Heart right ventricle (tissue), 16 donors: Measurements from ENCODE around the gene CPSF4L. TPM values are rescaled to one million over a fixed set of nuclear protein-coding genes. Genes with fewer than 3 reads are reported as not detected.
"Not testable (repeated sequence)": the region's sequence is repeated elsewhere in the genome, so short reads cannot be mapped to it uniquely, and the experiment has no call there.

Experiments used
- ATAC-seq, 8 donors: fragments of 200-7000 bp; cut with Tn5 transposase; one replicate each; pipeline ENCODE4 v1.9.1; 2020; ENCODE audit warnings: mild to moderate bottlenecking in 8 of 8, moderate library complexity in 8 of 8, moderate number of reproducible peaks in 1 of 8
- DNase-seq, 2 donors: peaks; one replicate each; pipeline ENCODE4 v3.0.0-alpha.2; 2020
- H3K27ac ChIP-seq, 10 donors: fragments of 200-600 bp; sonication (generic) in 2 of 10; one replicate each; pipeline versions ENCODE4 v1.5.0 to v1.8.0; 2020 to 2022; ENCODE audit warnings: mild to moderate bottlenecking in 3 of 10
- H3K27me3 ChIP-seq, 7 donors: fragments of 200-600 bp; one replicate each; pipeline ENCODE4 v1.8.0; 2021 to 2022; ENCODE audit warnings: mild to moderate bottlenecking in 2 of 7
- H3K36me3 ChIP-seq, 9 donors: fragments of 200-600 bp; sonication (generic) in 1 of 9; one replicate each; pipeline versions ENCODE4 v1.5.0 to v1.8.0; 2020 to 2022; ENCODE audit warnings: mild to moderate bottlenecking in 2 of 9
- H3K4me1 ChIP-seq, 9 donors: fragments of 200-600 bp; sonication (generic) in 1 of 9; one replicate each; pipeline versions ENCODE4 v1.5.0 to v1.8.0; 2020 to 2022; ENCODE audit warnings: mild to moderate bottlenecking in 4 of 9
- H3K4me3 ChIP-seq, 10 donors: fragments of 200-600 bp; sonication (generic) in 2 of 10; one replicate each; pipeline versions ENCODE4 v1.5.0 to v1.8.0; 2020 to 2022; ENCODE audit warnings: mild to moderate bottlenecking in 7 of 10, moderate library complexity in 2 of 10
- H3K9me3 ChIP-seq, 11 donors: fragments of 200-600 bp in 10 of 11; sonication (generic) in 2 of 11; one replicate each; pipeline versions ENCODE4 v1.5.0 to v1.8.0; 2013 to 2022; ENCODE audit warnings: mild to moderate bottlenecking in 2 of 11, control low read depth in 1 of 11, moderate library complexity in 1 of 11
- WGBS, 2 donors: extraction: QIAGEN DNeasy Blood & Tissue Kit; methylation state at CpG; one replicate each; pipeline ENCODE4 v1.1.7; 2013; ENCODE audit warnings: inconsistent platforms in 1 of 2; 5-methylcytosine and 5-hydroxymethylcytosine counted together
- intact Hi-C, 10 donors: fragments of 100-400 bp; cut with DNase I; formaldehyde crosslinking; loops; one replicate each; pipeline versions ENCODE4 v1.11.1 to v1.14.2; 2022
- long read RNA-seq, 3 donors: library from polyadenylated mRNA; unstranded; transcript quantifications; one replicate each; pipeline ENCODE4 v2.0.0, GENCODE V29; 2020 to 2021
- polyA plus RNA-seq, 2 donors: library from polyadenylated mRNA; stranded (reverse); fragments of 200-250 nt; gene quantifications; one replicate each; pipeline ENCODE4 v1.2.3, GENCODE V29; 2013
- total RNA-seq, 10 donors: library from RNA; stranded (reverse); fragmentation: NEBNext Ultra II Directional in 3 of 10; extraction: Animal tissue kit (Norgen Biotek cat#: 25700) in 3 of 10; gene quantifications; one replicate each; pipeline versions ENCODE4 v1.2.1 to v1.2.4, GENCODE V29; 2021 to 2023
- TF ChIP-seq, protein P1 (sequence below), 9 donors: fragments of 200-600 bp; sonication (generic) in 2 of 9; IDR thresholded peaks; one replicate each; pipeline versions ENCODE4 v1.5.0 to v1.8.0; 2021 to 2022; ENCODE audit warnings: antibody characterized with exemption in 9 of 9, mild to moderate bottlenecking in 5 of 9, moderate library complexity in 1 of 9
- donor health status: Arrhythmogenic right ventricular cardiomyopathy.
- donor health status: ischemic (EF 13 %, LVEDD 7.1; RV severe dilation, severe dysfunction).
- donor health status: healthy with polysubstance abuse.
- donor health status: DM: no; HTN: yes; CAD: no.
- donor health status: DM: no; HTN: no; CAD: no.
- donor health status: ischemic (EF 25% LVEDD 6.9; RV normal size, moderate dysfunction).
- donor health status: ischemic (EF 25% LVEDD 5.7; RV mildly dilated, moderate dysfunction).
- donor health status: healthy.
- donor health status: DM: yes; HTN: yes; CAD: no.
- donor health status: Ischemic cardiomyopathy.
- donor health status: ischemic (EF 35%, LVEDD 5.7; RV mildly dilated, moderate dysfunction).
- donor health status: nonischemic (EF 11% LVEDD 7.7; RV severe dilation, severe dysfunction).
- donor health status: DM: yes; HTN: yes; CAD: no.
- donor health status: PGD.
- donor health status: ischemic (EF 29% LVEDD 5.4; RV normal size, mild dysfunction).
- donor health status: nonischemic (EF 23%, LVEDD 6.1; RV moderate dilation, normal function).

Gene CPSF4L, protein sequence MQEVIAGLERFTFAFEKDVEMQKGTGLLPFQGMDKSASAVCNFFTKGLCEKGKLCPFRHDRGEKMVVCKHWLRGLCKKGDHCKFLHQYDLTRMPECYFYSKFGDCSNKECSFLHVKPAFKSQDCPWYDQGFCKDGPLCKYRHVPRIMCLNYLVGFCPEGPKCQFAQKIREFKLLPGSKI
- total RNA-seq (not detected), polyA plus RNA-seq (not detected)
- long read RNA-seq, donor 1 = 0 reads
- long read RNA-seq, donor 2 = 0 reads
- long read RNA-seq, donor 3 = 0 reads

DNA sequence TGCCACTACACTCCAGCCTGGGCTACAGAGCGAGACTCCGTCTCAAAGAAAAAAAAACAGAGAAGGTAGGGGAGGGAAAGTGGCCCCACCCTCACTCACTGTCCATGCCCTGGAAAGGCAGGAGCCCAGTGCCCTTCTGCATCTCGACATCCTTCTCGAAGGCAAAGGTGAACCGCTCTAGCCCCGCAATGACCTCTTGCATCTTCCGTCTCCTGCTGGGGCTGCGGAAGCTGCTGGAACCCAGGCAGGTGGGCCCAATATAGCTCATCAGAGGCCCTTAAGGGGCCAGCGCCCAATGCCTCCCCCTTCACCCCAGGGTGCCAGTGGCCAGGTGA is at the start of gene CPSF4L:
TSS of gene CPSF4L (minus strand) at position 264 of the 335 bp plus-strand sequence. CDS start at position 202, 62 bp downstream.
- Histone ChIP-seq H3K27me3 (no peaks in the 10 kb centered on the region), H3K9me3 (no peaks in the 10 kb centered on the region), H3K36me3 (no peaks in the 10 kb centered on the region), H3K4me3 (no peak within 1 kb of the TSS), H3K4me1 (peaks cover 0 to 10% (median 0%) of the 10 kb centered on the region in 9 donors), H3K27ac (no peak within 1 kb of the TSS)
- 97 to 98% methylated on average over 9 of the region's 9 CpGs for WGBS, 2 donors
- DNase-seq = no peak
- ATAC-seq = no peak
- TF ChIP-seq, protein P1, sequence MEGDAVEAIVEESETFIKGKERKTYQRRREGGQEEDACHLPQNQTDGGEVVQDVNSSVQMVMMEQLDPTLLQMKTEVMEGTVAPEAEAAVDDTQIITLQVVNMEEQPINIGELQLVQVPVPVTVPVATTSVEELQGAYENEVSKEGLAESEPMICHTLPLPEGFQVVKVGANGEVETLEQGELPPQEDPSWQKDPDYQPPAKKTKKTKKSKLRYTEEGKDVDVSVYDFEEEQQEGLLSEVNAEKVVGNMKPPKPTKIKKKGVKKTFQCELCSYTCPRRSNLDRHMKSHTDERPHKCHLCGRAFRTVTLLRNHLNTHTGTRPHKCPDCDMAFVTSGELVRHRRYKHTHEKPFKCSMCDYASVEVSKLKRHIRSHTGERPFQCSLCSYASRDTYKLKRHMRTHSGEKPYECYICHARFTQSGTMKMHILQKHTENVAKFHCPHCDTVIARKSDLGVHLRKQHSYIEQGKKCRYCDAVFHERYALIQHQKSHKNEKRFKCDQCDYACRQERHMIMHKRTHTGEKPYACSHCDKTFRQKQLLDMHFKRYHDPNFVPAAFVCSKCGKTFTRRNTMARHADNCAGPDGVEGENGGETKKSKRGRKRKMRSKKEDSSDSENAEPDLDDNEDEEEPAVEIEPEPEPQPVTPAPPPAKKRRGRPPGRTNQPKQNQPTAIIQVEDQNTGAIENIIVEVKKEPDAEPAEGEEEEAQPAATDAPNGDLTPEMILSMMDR (IDR thresholded peaks at IDR 0.05) = no peak
- intact Hi-C loops = no loop called here

DNA sequence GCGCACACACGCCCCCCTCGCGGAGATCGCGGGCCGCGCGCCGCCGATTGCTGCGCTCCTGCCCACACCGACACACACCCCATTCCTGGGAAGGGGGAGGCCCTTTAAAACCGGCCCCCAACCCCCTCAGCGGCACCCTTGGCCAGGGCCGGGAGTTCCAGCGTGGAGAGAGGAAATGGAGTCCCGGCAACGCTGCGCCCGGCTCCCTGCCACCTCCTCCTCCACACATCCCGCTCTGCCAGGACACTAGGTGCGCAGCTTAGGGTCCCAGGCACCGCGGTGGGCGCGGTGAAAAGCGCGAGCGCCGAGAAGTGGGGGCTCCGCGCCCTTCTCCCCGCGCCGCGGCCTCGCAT is 49.7 kb upstream of the CPSF4L start:
- H3K9me3 ChIP-seq = no peaks in the 10 kb centered on the region
- H3K27me3 ChIP-seq = no peaks in the 10 kb centered on the region
- peaks cover 25 to 49% (median 44%) of the 10 kb centered on the region in 9 donors for H3K4me1 ChIP-seq
- ATAC-seq = peak; percentile 5 to 52 (median 20)
- intact Hi-C loops = loop anchor here in 8 of 10 donors (2.0 to 10.0 kb wide), 7 partner anchors 34 to 119 kb away; partner anchors contain the start of gene COG1 (in 1 of the 8)
- TF ChIP-seq, protein P1 (IDR thresholded peaks at IDR 0.05) = no peak
- peak; percentile 50 to 63 for DNase-seq
- H3K27ac ChIP-seq = peak overlapping the region; percentile 97 to 99 (median 99)
- peaks cover 0 to 7% (median 0%) of the 10 kb centered on the region in 9 donors for H3K36me3 ChIP-seq
- H3K4me3 ChIP-seq = peak overlapping the region; percentile 86 to 100 (median 97)
- WGBS, 2 donors = 0% methylated on average over 34 to 38 of the region's 38 CpGs

DNA sequence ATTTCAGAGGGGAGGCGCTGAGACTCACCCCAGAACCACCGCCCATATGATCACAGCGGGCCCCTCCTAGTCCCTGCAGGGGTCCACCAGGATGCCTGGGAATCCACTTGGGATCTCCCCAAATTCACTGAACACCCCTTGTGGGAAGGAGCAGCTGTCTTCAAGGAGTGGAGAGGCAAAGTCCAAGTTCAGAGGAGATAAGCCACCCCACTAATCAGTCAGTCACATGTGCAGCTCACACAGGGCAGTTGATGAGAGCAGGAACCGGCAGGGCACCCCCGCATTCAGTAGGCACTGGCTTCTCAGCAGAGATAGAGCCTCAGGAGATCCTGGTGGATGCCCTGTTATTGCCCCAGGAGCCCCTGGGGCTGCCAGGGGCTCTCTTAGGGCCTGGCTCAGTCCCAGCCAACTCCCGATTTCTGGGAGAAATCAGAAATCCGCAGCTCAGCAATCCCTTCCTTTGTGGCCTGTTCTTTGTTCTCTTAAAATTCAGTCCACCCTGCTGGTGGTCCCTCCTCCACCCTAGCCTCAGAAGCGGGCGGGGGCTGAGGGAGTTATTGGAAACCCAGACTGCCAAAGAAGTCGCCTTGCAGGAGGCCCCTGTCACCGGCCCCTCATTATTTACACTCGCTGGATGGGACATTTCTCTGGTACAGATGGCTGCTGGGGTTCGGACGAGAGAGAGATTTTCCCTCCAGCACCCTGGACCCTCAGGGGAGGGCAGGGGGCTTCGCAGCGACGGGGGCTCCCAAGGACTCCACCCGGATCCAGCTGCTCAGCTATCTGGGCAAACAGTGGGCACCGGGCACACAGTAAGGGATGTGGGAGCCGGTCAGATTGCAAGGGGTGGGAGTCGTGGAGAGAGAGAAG is 48.3 kb upstream of the CPSF4L start:
- ATAC-seq (no peak), DNase-seq (no peak)
- Histone ChIP-seq H3K9me3 (no peaks in the 10 kb centered on the region), H3K4me3 (peak overlapping the region; percentile 86 to 100 (median 97)), H3K4me1 (peaks cover 34 to 63% (median 59%) of the 10 kb centered on the region in 9 donors), H3K36me3 (peaks cover 0 to 7% (median 0%) of the 10 kb centered on the region in 9 donors), H3K27me3 (no peaks in the 10 kb centered on the region), H3K27ac (peak overlapping the region; percentile 97 to 99 (median 99))
- 8 to 13% methylated on average over 21 of the region's 21 CpGs for WGBS, 2 donors
- TF ChIP-seq, protein P1 (IDR thresholded peaks at IDR 0.05) = no peak
- intact Hi-C loops = loop anchor here (2.0 to 10.0 kb wide), 9 partner anchors 17 to 118 kb away; partner anchors contain the start of gene COG1 (in 1 of the 10)

DNA sequence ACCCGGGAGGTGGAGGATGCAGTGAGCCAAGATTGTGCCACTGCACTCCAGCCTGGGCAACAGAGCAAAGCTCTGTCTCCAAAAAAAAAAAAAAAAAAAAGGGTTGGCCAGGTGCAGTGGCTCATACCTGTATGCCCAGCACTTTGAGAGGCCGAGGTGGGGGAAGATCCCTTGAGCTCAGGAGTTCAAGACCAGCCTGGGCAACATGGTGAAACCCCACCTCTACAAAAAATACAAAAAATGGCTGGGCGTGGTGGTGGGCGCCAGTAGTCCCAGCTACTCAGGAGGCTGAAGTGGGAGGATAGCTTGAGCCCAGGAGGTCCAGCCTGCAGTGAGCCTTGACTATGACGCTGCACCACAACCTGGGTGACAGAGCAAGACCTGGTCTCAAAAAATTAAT is 47.3 kb upstream of the CPSF4L start:
- H3K4me3 ChIP-seq = peak overlapping the region in 9 of 10 donors; percentile 86 to 100 (median 97)
- intact Hi-C loops = loop anchor here in 4 of 10 donors (2.0 to 5.0 kb wide), 3 partner anchors 16 to 58 kb away; no protein-coding TSS in a partner anchor
- not testable (repeated sequence) for H3K36me3 ChIP-seq, DNase-seq, H3K9me3 ChIP-seq, ATAC-seq, H3K27me3 ChIP-seq
- H3K27ac ChIP-seq = peak overlapping the region; percentile 73 to 99 (median 98)
- 63 to 86% methylated on average over 5 of the region's 5 CpGs for WGBS, 2 donors
- H3K4me1 ChIP-seq = peaks cover 34 to 73% (median 69%) of the 10 kb centered on the region in 9 donors
